Measurements from ENCODE around the gene PDXK.
"Not testable (repeated sequence)": the region's sequence is repeated elsewhere in the genome, so short reads cannot be mapped to it uniquely, and the experiment has no call there.

DNA sequence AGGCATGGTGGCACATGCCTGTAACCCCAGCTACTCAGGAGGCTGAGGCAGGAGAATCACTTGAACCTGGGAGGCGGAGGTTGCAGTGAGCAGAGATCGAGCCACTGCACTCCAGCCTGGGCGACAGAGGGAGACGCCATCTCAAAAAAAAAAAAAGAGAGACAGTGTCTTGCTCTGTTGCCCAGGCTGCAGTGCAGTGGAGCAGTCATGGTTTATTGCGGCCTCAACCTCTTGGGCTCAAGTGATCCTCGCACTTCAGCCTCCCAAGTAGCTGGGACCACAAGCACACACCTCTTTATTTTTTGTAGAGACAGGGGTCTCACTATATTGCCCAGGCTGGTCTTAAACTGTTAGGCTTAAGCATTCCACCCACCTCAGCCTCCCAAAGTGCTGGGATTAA lies 38.5 kb upstream of the PDXK start:
- TF ChIP-seq, protein P1, sequence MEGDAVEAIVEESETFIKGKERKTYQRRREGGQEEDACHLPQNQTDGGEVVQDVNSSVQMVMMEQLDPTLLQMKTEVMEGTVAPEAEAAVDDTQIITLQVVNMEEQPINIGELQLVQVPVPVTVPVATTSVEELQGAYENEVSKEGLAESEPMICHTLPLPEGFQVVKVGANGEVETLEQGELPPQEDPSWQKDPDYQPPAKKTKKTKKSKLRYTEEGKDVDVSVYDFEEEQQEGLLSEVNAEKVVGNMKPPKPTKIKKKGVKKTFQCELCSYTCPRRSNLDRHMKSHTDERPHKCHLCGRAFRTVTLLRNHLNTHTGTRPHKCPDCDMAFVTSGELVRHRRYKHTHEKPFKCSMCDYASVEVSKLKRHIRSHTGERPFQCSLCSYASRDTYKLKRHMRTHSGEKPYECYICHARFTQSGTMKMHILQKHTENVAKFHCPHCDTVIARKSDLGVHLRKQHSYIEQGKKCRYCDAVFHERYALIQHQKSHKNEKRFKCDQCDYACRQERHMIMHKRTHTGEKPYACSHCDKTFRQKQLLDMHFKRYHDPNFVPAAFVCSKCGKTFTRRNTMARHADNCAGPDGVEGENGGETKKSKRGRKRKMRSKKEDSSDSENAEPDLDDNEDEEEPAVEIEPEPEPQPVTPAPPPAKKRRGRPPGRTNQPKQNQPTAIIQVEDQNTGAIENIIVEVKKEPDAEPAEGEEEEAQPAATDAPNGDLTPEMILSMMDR (IDR thresholded peaks at IDR 0.05; ENCODE audit: insufficient read depth, low read length, poor library complexity, severe bottlenecking) = not testable (repeated sequence)
- not testable (repeated sequence) for TF ChIP-seq EZH2phosphoT487 (conservative IDR thresholded peaks at IDR 0.05; ENCODE audit: low read length)
